MM.1S (cell line): ENCODE data around the gene ATIC.

ENCODE experiments used
- EZH2 ChIP-seq: fragments of 300-600 bp; sonication (generic); optimal IDR thresholded peaks from 2 replicates; pipeline ENCODE3; 2017; ENCODE audit warnings: low read depth, mild to moderate bottlenecking, antibody characterized with exemption, low read length, mixed read lengths
- EZH2phosphoT487 ChIP-seq: fragments of 300-600 bp; sonication (generic); IDR thresholded peaks from 2 replicates; pipeline ENCODE4 v1.6.1; 2018; ENCODE audit warnings: antibody characterized with exemption, low read length
- TF ChIP-seq, protein P1 (sequence below): fragments of 300-600 bp; sonication (generic); IDR thresholded peaks from 2 replicates; pipeline ENCODE4 v1.5.1; 2016; ENCODE audit warnings: antibody characterized with exemption, low read length, mixed read lengths

DNA sequence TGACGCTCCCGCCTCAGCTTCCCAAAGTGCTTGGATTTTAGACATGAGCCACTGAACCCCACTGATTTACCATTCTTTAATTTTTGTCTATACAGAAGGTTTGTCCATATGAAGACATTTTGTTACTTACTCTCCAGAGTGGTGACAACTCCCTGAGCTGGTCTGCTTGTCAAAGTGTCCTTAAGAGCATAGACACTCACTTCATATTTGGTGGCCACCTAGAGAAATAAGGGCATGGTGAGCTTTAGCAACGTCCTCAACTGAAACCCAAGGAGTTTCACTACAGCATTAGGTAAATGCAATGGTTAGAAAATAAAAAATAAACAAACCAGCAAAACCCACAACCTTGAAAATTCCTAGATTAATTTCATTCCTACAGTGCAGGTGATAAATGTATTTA lies 66.2 kb downstream of the ATIC start:
- TF ChIP-seq, protein P1, sequence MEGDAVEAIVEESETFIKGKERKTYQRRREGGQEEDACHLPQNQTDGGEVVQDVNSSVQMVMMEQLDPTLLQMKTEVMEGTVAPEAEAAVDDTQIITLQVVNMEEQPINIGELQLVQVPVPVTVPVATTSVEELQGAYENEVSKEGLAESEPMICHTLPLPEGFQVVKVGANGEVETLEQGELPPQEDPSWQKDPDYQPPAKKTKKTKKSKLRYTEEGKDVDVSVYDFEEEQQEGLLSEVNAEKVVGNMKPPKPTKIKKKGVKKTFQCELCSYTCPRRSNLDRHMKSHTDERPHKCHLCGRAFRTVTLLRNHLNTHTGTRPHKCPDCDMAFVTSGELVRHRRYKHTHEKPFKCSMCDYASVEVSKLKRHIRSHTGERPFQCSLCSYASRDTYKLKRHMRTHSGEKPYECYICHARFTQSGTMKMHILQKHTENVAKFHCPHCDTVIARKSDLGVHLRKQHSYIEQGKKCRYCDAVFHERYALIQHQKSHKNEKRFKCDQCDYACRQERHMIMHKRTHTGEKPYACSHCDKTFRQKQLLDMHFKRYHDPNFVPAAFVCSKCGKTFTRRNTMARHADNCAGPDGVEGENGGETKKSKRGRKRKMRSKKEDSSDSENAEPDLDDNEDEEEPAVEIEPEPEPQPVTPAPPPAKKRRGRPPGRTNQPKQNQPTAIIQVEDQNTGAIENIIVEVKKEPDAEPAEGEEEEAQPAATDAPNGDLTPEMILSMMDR, result no peak
- TF ChIP-seq EZH2phosphoT487 (no peak), EZH2 (no peak)
